ENCODE results near the gene SMIM44.

Gene SMIM44

GRCh38 chr19:3499738-3500428 is 16.6 kb upstream of the SMIM44 start:
- DNase-seq = no peak

GRCh38 chr19:3497757-3498520 is 14.7 kb upstream of the SMIM44 start:
- no peak for DNase-seq

- DNase-seq = no peak
These were observed 13.4 kb upstream of the SMIM44 start for GRCh38 chr19:3496392-3497273.

- DNase-seq = no peak
These were observed 11.3 kb upstream of the SMIM44 start for GRCh38 chr19:3494559-3494958.

GRCh38 chr19:3494051-3494450 is 10.8 kb upstream of the SMIM44 start:
- no peak for DNase-seq

- DNase-seq = no peak
These were observed 10.4 kb upstream of the SMIM44 start for GRCh38 chr19:3493651-3494050.

- DNase-seq = no peak
These were observed 9.7 kb upstream of the SMIM44 start for GRCh38 chr19:3492919-3493318.

- DNase-seq = no peak
These were observed 9.0 kb upstream of the SMIM44 start for GRCh38 chr19:3492131-3492839.

- no peak for DNase-seq
These were observed 8.3 kb upstream of the SMIM44 start for GRCh38 chr19:3491396-3492119.

- DNase-seq = no peak
These were observed 575 bp downstream of the SMIM44 start for GRCh38 chr19:3482507-3483225.

- no peak for DNase-seq
These were observed 1.8 kb downstream of the SMIM44 start for GRCh38 chr19:3481241-3482090.

GRCh38 chr19:3480383-3481091 is 2.7 kb downstream of the SMIM44 start, which contains the start of gene SMIM24:
TSS of gene SMIM24 (minus strand) at chr19:3480525. CDS start at chr19:3480463, 62 bp downstream.
- peak; percentile 37 for DNase-seq

GRCh38 chr19:3479834-3480215 is 3.4 kb downstream of the SMIM44 start:
- peak; percentile 38 for DNase-seq

- no peak for DNase-seq
These were observed 3.9 kb downstream of the SMIM44 start for GRCh38 chr19:3479177-3479833.

- DNase-seq = no peak
These were observed 4.6 kb downstream of the SMIM44 start for GRCh38 chr19:3478409-3479176.

- no peak for DNase-seq
These were observed 5.3 kb downstream of the SMIM44 start for GRCh38 chr19:3477951-3478350.

GRCh38 chr19:3477506-3477905 is 5.7 kb downstream of the SMIM44 start:
- no peak for DNase-seq

- DNase-seq = no peak
These were observed 6.4 kb downstream of the SMIM44 start for GRCh38 chr19:3476830-3477229.
